PFSK-1 (cell line): ENCODE data around the gene TBC1D7.

Experiments
- FOXP2 ChIP-seq: optimal IDR thresholded peaks from 2 replicates; pipeline ENCODE3; 2011; ENCODE audit warnings: borderline replicate concordance, control low read depth, inconsistent platforms; ENCODE audit not compliant: insufficient read depth; ENCODE audit errors: extremely low read length, extremely low read depth
- POLR2AphosphoS5 ChIP-seq: IDR thresholded peaks from 2 replicates; pipeline ENCODE4 v1.6.1; 2012; ENCODE audit warnings: low read depth, mild to moderate bottlenecking, control low read depth, low read length, moderate library complexity
- SIN3A ChIP-seq: IDR thresholded peaks from 2 replicates; pipeline ENCODE4 v1.6.1; 2012; ENCODE audit warnings: mild to moderate bottlenecking, low read length, moderate library complexity, borderline replicate concordance; ENCODE audit not compliant: insufficient read depth
- TAF1 ChIP-seq: IDR thresholded peaks from 2 replicates; pipeline ENCODE4 v1.6.1; 2012; ENCODE audit warnings: low read length, control low read depth, borderline replicate concordance; ENCODE audit not compliant: insufficient read depth
- TF ChIP-seq, protein P1 (sequence below), 2 experiments: IDR thresholded peaks; 2 replicates each; pipeline versions ENCODE4 v1.6.1 to v1.8.0; 2011 to 2012; ENCODE audit warnings: low read depth in 2 of 2, low read length in 2 of 2, control low read depth in 1 of 2, inconsistent platforms in 1 of 2, mild to moderate bottlenecking in 1 of 2, moderate library complexity in 1 of 2; ENCODE audit not compliant: insufficient read depth in 1 of 2

TBC1D7 gene

DNA sequence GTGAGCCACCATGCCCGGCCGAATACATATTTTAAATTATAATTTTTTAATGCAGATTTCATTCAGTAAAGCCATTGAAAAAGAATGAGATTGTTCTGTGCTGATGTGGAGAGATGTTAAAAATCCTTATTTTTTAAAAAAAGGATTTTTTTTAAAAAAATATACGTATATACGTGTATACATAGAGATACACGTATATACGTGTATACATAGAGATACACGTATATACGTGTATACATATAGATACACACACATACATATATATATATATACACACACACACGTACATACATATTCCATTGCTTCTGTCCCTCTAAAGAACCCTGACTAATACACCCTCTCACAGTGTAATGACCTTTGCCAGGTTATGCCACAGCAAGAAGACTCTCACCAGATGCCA, 23.8 kb upstream of the TBC1D7 start:
- no peak for TF ChIP-seq POLR2AphosphoS5
- no peak for TF ChIP-seq TAF1
- TF ChIP-seq, protein P1, sequence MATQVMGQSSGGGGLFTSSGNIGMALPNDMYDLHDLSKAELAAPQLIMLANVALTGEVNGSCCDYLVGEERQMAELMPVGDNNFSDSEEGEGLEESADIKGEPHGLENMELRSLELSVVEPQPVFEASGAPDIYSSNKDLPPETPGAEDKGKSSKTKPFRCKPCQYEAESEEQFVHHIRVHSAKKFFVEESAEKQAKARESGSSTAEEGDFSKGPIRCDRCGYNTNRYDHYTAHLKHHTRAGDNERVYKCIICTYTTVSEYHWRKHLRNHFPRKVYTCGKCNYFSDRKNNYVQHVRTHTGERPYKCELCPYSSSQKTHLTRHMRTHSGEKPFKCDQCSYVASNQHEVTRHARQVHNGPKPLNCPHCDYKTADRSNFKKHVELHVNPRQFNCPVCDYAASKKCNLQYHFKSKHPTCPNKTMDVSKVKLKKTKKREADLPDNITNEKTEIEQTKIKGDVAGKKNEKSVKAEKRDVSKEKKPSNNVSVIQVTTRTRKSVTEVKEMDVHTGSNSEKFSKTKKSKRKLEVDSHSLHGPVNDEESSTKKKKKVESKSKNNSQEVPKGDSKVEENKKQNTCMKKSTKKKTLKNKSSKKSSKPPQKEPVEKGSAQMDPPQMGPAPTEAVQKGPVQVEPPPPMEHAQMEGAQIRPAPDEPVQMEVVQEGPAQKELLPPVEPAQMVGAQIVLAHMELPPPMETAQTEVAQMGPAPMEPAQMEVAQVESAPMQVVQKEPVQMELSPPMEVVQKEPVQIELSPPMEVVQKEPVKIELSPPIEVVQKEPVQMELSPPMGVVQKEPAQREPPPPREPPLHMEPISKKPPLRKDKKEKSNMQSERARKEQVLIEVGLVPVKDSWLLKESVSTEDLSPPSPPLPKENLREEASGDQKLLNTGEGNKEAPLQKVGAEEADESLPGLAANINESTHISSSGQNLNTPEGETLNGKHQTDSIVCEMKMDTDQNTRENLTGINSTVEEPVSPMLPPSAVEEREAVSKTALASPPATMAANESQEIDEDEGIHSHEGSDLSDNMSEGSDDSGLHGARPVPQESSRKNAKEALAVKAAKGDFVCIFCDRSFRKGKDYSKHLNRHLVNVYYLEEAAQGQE (IDR thresholded peaks at IDR 0.05; ENCODE audit: insufficient read depth in 1 of 2, low read depth in 2 of 2, low read length in 2 of 2), result no peak
- no peak for TF ChIP-seq SIN3A
- no peak for TF ChIP-seq FOXP2

DNA sequence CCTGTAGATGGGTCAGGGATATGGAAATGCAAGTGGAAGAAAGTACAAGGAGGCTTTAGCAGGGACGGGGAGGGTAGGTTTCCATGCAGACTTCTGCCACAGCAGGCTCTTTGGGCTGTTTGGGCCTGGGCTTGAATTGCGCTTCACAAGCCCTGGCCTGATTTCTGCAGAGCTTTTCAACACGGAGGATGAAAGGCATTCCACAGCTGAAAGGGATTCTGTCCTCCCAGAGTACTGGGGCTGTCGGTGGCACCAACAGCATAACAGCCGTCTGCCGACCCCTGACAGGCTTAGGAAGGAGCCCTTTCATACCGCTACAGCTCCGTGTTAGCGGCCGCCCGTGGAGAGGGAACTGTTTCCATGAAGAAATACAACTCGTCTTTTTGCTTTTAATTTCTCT, 22.9 kb upstream of the TBC1D7 start:
- TF ChIP-seq SIN3A, result no peak
- TF ChIP-seq, protein P1 (IDR thresholded peaks at IDR 0.05; ENCODE audit: insufficient read depth in 1 of 2, low read depth in 2 of 2, low read length in 2 of 2), result no peak
- TF ChIP-seq TAF1, result no peak
- TF ChIP-seq POLR2AphosphoS5, result no peak
- no peak for TF ChIP-seq FOXP2

DNA sequence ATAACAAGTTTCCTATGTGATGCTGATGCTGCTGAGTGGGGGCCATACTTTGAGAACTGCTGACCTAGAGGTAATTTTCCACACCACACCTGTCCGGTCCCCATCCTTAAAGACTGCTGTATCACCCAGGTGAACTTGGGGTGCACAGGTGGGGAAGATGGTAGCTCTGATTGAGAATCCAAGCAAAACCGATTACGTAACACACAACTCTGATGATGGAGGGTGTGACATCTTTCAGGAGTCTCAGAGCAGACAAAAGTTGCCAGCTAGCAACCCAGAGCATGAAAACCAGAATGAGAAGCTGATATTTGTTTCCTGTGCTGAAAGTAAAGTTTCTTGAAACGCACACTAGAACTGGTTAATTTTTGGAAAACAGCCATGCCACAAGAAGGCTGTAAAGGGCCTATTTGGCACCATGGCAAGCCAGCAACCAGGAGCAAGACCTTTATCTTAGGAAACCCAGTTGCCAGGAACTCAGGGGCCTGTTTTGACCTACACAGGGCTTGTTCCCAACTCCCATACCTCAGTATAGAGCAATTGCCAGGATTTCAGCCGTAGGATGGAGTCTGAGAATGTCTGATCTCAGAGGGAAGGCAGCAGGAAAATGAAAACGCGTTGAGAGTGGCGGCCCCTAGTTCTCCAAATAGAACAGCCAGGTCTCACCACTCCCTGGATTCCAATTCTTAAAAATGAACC, 21.6 kb upstream of the TBC1D7 start:
- TF ChIP-seq, protein P1 (IDR thresholded peaks at IDR 0.05; ENCODE audit: insufficient read depth in 1 of 2, low read depth in 2 of 2, low read length in 2 of 2), result no peak
- TF ChIP-seq TAF1 (no peak), FOXP2 (no peak), SIN3A (no peak), POLR2AphosphoS5 (no peak)

DNA sequence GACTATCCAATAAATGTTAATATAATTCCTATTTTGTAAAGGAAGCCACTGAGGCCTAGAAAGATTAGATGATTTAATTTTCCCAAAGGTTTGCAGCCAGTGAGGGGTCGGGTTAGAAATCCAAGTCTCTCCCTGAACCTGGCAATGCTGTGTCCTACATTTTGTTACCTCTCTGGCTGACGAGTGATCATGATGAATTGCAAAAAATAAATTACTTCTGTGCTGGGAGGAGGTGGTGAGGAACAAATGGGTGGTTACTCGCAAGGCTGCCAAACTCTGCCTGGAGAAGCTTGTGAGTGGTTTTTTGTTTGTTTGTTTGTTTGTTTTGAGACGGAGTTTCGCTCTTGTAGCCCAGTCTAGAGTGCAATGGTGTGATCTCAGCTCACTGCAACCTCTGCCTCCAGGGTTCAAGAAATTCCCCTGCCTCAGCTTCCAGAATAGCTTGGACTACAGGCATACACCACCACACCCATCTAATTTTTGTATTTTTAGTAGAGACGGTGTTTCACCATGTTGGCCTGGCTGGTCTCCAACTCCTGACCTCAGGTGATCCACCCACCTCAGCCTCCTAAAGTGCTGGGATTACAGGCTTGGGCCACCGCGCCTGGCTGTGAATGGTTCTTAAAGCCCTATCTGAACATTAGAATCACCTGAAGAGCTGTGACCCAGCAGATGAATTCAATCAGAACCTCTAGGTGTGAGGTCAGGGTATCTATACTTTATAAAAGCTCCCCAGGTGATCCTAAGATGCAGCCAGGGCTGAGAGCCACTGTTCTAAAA, 20.2 kb upstream of the TBC1D7 start:
- no peak for TF ChIP-seq TAF1
- no peak for TF ChIP-seq FOXP2
- TF ChIP-seq, protein P1 (IDR thresholded peaks at IDR 0.05; ENCODE audit: insufficient read depth in 1 of 2, low read depth in 2 of 2, low read length in 2 of 2), result no peak
- TF ChIP-seq POLR2AphosphoS5, result no peak
- no peak for TF ChIP-seq SIN3A
